Hepatocyte (in vitro differentiated cells): ENCODE data around the gene ATG3. TPM values are rescaled to one million over a fixed set of nuclear protein-coding genes. Genes with fewer than 3 reads are reported as not detected.
"Not testable (repeated sequence)": the region's sequence is repeated elsewhere in the genome, so short reads cannot be mapped to it uniquely, and the experiment has no call there.

Experiments used
- DNase-seq: peaks from one replicate; pipeline ENCODE4 v3.0.0-alpha.2; 2016; ENCODE audit warnings: low spot score
- H2AFZ ChIP-seq: fragments of 200-600 bp; sonication (generic); 2 replicates; pipeline ENCODE4 v1.6.0; 2016; ENCODE audit warnings: antibody characterized with exemption, mild to moderate bottlenecking
- H3K27ac ChIP-seq: fragments of 200-600 bp; sonication (generic); 2 replicates; pipeline ENCODE4 v1.5.1; 2016; ENCODE audit warnings: mild to moderate bottlenecking
- H3K27me3 ChIP-seq: fragments of 200-600 bp; sonication (generic); 2 replicates; pipeline ENCODE4 v1.6.1; 2016
- H3K36me3 ChIP-seq: fragments of 200-600 bp; sonication (generic); replicated peaks from 2 replicates; pipeline ENCODE4 v1.5.1; 2016; ENCODE audit warnings: low read depth; ENCODE audit not compliant: insufficient read depth
- H3K4me1 ChIP-seq: fragments of 200-600 bp; sonication (generic); 2 replicates; pipeline ENCODE4 v1.5.1; 2016; ENCODE audit warnings: mild to moderate bottlenecking, moderate library complexity; ENCODE audit not compliant: insufficient read depth
- H3K4me2 ChIP-seq: fragments of 200-600 bp; sonication (generic); 2 replicates; pipeline ENCODE4 v1.6.0; 2016
- H3K4me3 ChIP-seq: fragments of 200-600 bp; sonication (generic); 2 replicates; pipeline ENCODE4 v1.5.1; 2016; ENCODE audit warnings: mild to moderate bottlenecking
- H3K79me2 ChIP-seq: fragments of 200-600 bp; sonication (generic); 2 replicates; pipeline ENCODE4 v1.6.0; 2017; ENCODE audit warnings: mild to moderate bottlenecking
- H3K9me2 ChIP-seq: fragments of 200-600 bp; sonication (generic); replicated peaks from 2 replicates; pipeline ENCODE4 v1.6.0; 2017; ENCODE audit warnings: mild to moderate bottlenecking; ENCODE audit not compliant: insufficient read depth
- H3K9me3 ChIP-seq: fragments of 200-600 bp; sonication (generic); 2 replicates; pipeline ENCODE4 v1.5.1; 2016; ENCODE audit warnings: low read depth, mild to moderate bottlenecking
- H4K20me1 ChIP-seq: fragments of 200-600 bp; sonication (generic); 2 replicates; pipeline ENCODE4 v1.6.0; 2016; ENCODE audit warnings: mild to moderate bottlenecking; ENCODE audit not compliant: insufficient read depth, poor library complexity, severe bottlenecking
- CTCF ChIP-seq: fragments of 200-600 bp; sonication (generic); IDR thresholded peaks from 2 replicates; pipeline ENCODE4 v1.5.1; 2016; ENCODE audit warnings: antibody characterized with exemption, mild to moderate bottlenecking; ENCODE audit not compliant: poor library complexity
- EZH2 ChIP-seq: fragments of 200-600 bp; sonication (generic); IDR thresholded peaks from 2 replicates; pipeline ENCODE4 v1.6.1; 2016; ENCODE audit warnings: antibody characterized with exemption, mild to moderate bottlenecking, borderline replicate concordance
- EZH2phosphoT487 ChIP-seq: fragments of 200-600 bp; sonication (generic); IDR thresholded peaks from one replicate; pipeline ENCODE4 v1.6.1; 2018; ENCODE audit warnings: antibody characterized with exemption, mild to moderate bottlenecking, low read depth, moderate library complexity; ENCODE audit not compliant: unreplicated experiment, severe bottlenecking
- WGBS: methylation state at CpG from one replicate; pipeline ENCODE4 v1.1.6; 2016; ENCODE audit warnings: low lambda C conversion rate; ENCODE audit errors: missing lambda C conversion rate; 5-methylcytosine and 5-hydroxymethylcytosine counted together
- polyA plus RNA-seq: library from polyadenylated mRNA; unstranded; fragments of >200 nt; fragmentation: Nextera tagmentation; extraction: Ambion mirVana; gene quantifications from 2 replicates; pipeline ENCODE4 v1.2.1, GENCODE V29; 2016
- total RNA-seq: library from RNA; depleted of rRNA; stranded (reverse); fragments of >200 nt; gene quantifications from 2 replicates; pipeline ENCODE4 v1.2.3, GENCODE V29; 2014

ATG3 gene
- total and polyA plus RNA-seq, 2 experiments from 2014 or later: 33.7 to 62.5 TPM

GRCh38 chr3:112539825-112540650 is 21.7 kb downstream of the ATG3 start:
- Histone ChIP-seq H3K9me3 (no peaks in the 10 kb centered on the region), H3K79me2 (no peaks in the 10 kb centered on the region), H3K36me3 (no peaks in the 10 kb centered on the region), H3K4me3 (no peak overlapping the region), H3K27ac (no peak overlapping the region), H3K27me3 (no peaks in the 10 kb centered on the region), H2AFZ (no peak overlapping the region), H4K20me1 (no peaks in the 10 kb centered on the region), H3K4me1 (no peaks in the 10 kb centered on the region), H3K4me2 (no peak overlapping the region), H3K9me2 (no peaks in the 10 kb centered on the region)
- 100% methylated on average over 1 of the region's 1 CpG for whole genome bisulfite sequencing
- no peak for DNase-seq
- TF ChIP-seq EZH2phosphoT487: no peak
- TF ChIP-seq EZH2: no peak
- no peak for TF ChIP-seq CTCF

GRCh38 chr3:112531358-112531781 is 30.4 kb downstream of the ATG3 start:
- Histone ChIP-seq H3K27me3 (no peaks in the 10 kb centered on the region), H3K4me1 (no peaks in the 10 kb centered on the region), H3K27ac (no peak overlapping the region), H3K9me3 (no peaks in the 10 kb centered on the region), H4K20me1 (no peaks in the 10 kb centered on the region), H3K36me3 (no peaks in the 10 kb centered on the region), H3K9me2 (no peaks in the 10 kb centered on the region), H3K79me2 (no peaks in the 10 kb centered on the region), H3K4me3 (no peak overlapping the region), H3K4me2 (no peak overlapping the region), H2AFZ (no peak overlapping the region)
- WGBS: 6% methylated on average over 1 of the region's 1 CpG
- peak; percentile 32 for DNase-seq
- TF ChIP-seq EZH2 (no peak), EZH2phosphoT487 (no peak), CTCF (peak; percentile 61)

- Histone ChIP-seq H3K79me2 (no peaks in the 10 kb centered on the region), H3K9me2 (no peaks in the 10 kb centered on the region), H2AFZ (no peak overlapping the region), H3K27me3 (no peaks in the 10 kb centered on the region), H3K36me3 (no peaks in the 10 kb centered on the region), H3K4me2 (no peak overlapping the region), H3K4me3 (no peak overlapping the region), H3K27ac (peak overlapping the region; percentile 6), H3K9me3 (no peaks in the 10 kb centered on the region), H4K20me1 (no peaks in the 10 kb centered on the region), H3K4me1 (no peaks in the 10 kb centered on the region)
- 77% methylated on average over 3 of the region's 3 CpGs for WGBS
- TF ChIP-seq CTCF (no peak), EZH2 (no peak), EZH2phosphoT487 (no peak)
- DNase-seq: no peak
Observed at GRCh38 chr3:112530573-112530972, 31.2 kb downstream of the ATG3 start.

- H3K9me3 ChIP-seq, H3K36me3 ChIP-seq, H3K9me2 ChIP-seq, H3K79me2 ChIP-seq, H3K27ac ChIP-seq, H3K4me1 ChIP-seq, H2AFZ ChIP-seq, H4K20me1 ChIP-seq, H3K4me2 ChIP-seq, H3K27me3 ChIP-seq, DNase-seq, H3K4me3 ChIP-seq: not testable (repeated sequence)
- WGBS: 94% methylated on average over 6 of the region's 6 CpGs
Observed at GRCh38 chr3:112524127-112524526, 37.6 kb downstream of the ATG3 start.
